Rectal smooth muscle tissue (tissue), 1 donor: ENCODE results near the gene FILIP1L.

Source experiments
- H3K27ac ChIP-seq: one replicate; pipeline ENCODE4 v1.7.0; 2013; ENCODE audit warnings: low read depth, low read length, inconsistent platforms
- H3K27me3 ChIP-seq: one replicate; pipeline ENCODE4 v1.7.0; 2013; ENCODE audit warnings: low read length; ENCODE audit not compliant: control insufficient read depth, insufficient read depth
- H3K36me3 ChIP-seq: one replicate; pipeline ENCODE4 v1.7.0; 2013; ENCODE audit warnings: low read length; ENCODE audit not compliant: control insufficient read depth, insufficient read depth
- H3K4me1 ChIP-seq: one replicate; pipeline ENCODE4 v1.7.0; 2013; ENCODE audit warnings: low read length; ENCODE audit not compliant: control insufficient read depth, insufficient read depth
- H3K4me3 ChIP-seq: one replicate; pipeline ENCODE4 v1.7.0; 2013; ENCODE audit warnings: low read length
- H3K9ac ChIP-seq: one replicate; pipeline ENCODE4 v1.7.0; 2013; ENCODE audit warnings: low read length

FILIP1L gene

DNA sequence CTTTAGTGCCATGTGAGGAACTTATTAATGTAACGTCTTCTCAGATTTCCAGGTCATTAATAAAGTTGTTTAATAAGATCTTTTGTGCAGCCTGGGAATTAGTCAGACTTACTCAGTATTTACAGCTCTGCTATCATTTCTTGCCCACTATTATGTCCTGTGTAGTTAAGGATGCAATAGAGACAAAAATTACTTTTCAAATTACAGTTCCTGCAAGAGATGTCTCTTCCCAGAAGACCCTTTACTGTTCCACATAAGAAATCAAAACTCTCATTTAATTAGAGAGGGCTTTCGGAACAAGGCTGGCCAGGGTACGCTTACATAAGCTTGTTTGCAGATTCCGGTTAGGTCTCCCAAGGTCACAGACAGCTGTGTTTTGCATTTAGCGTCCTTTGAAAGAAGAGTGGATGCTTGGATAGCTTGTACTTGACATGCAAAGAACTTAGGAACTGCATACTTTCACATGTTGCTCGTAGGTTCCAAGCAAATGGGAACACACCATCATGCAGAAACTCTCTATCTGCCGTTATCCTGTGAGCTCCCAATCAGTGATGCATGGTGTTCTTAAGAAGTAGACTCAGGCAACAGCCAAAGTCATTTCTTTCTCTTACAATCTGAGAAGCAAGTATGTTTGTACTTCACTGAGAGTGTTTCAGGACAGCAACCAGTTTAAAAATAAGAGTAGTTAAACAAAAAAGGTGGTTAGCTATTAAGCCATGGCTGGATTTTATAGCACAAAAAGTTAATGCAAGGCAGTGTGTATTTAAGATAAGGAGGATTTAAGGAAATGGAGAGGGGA lies 37.4 kb downstream of the FILIP1L start:
- Histone ChIP-seq H3K4me3 (no peak overlapping the region), H3K36me3 (no peaks in the 10 kb centered on the region), H3K27ac (peak overlapping the region; percentile 64), H3K4me1 (peaks cover 23% of the 10 kb centered on the region), H3K9ac (no peak overlapping the region), H3K27me3 (no peaks in the 10 kb centered on the region)

DNA sequence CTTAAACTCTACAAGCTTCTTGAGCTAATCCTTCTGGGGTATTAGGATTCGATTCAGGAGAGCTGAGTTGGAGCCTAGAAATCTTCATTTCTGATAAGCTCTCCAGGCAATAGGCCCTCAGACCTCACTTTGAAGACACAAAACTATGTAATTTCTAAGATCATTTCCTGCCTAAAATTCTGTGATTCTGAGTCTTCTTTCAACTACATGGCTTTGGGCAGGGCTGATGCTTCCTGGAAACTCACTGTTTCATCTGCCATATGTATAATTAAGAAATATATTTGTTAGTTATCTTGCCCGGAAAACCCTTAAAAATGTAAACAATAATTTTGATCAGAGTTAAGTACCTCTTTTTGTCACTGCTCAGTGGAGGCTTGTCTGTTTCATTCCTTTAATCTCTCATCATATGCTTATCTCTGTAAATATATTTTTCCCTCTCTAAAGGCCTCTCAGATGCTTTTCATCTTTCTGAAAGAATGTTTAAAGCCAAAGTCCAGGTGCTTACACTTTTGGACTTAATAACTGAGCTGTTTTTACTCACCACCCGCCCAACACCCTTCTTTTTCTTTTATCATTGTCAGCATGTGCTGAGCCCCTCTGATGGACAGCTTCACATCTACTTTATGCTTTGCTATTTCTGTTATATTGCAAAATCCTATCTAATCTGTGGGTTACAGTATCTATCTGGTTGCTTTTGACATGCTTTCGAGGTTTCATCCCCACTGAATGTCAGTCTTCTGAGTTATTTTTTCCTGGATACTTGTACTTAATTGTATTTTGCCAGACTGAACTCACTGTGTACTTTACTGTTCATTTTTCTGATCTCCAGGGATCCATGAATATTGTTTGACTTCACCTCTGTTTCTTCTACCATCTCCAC lies 38.2 kb downstream of the FILIP1L start:
- peak overlapping the region; percentile 64 for H3K27ac ChIP-seq
- peaks cover 23% of the 10 kb centered on the region for H3K4me1 ChIP-seq
- no peaks in the 10 kb centered on the region for H3K27me3 ChIP-seq
- H3K4me3 ChIP-seq = no peak overlapping the region
- H3K36me3 ChIP-seq = no peaks in the 10 kb centered on the region
- H3K9ac ChIP-seq = no peak overlapping the region

DNA sequence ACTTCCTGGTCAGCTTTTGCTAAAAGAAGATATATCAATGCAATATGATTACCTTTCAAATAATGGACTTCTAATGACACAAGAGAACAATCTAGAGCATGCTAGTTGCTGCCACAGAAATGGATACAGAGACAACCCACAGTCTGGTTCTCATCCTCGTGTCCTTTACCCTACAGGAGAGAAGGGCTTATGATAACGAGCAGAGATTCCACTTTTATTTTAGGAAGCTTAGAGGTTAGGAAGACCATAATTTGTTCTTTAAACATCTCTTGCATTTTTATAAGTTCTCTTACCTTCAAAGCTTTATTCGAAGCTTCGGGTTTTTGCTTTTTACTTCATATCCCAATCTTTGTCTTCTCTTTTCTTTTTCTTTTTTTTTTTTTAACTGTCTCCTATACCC lies 39.1 kb downstream of the FILIP1L start:
- H3K9ac ChIP-seq = no peak overlapping the region
- peaks cover 15% of the 10 kb centered on the region for H3K4me1 ChIP-seq
- H3K4me3 ChIP-seq = no peak overlapping the region
- no peaks in the 10 kb centered on the region for H3K27me3 ChIP-seq
- H3K36me3 ChIP-seq = no peaks in the 10 kb centered on the region
- H3K27ac ChIP-seq = peak overlapping the region; percentile 64

DNA sequence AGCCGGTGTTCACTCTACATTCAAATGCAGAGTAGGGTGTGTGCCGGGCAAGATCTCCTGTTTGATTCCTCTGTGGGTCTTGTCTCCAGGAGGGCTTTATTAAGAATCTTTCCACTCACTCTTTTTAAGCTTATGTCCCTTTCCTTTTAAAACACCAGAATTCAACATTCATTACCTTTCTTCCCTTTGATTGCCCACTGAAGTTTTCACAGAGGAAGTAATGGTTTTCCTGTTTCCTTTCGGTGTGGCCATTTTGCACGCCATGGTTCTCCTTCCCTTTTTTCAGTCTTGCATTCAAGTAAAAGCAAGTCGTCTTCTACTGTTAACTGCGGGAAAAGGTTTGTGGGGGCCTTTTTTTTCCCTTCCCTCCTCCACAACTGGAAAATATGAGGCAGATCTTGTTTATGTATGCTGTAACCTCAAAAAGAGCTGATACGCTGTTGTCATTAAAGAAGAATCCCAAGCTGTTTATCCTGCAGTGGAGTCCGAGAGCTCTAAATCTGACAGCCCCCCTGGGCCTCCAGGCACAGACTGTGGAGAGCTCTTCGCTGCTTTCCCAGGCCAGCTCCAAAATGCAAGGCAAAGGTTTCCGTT lies 40.5 kb downstream of the FILIP1L start:
- H3K4me1 ChIP-seq = peaks cover 17% of the 10 kb centered on the region
- no peaks in the 10 kb centered on the region for H3K36me3 ChIP-seq
- peak overlapping the region; percentile 24 for H3K4me3 ChIP-seq
- H3K9ac ChIP-seq = no peak overlapping the region
- H3K27me3 ChIP-seq = no peaks in the 10 kb centered on the region
- peak overlapping the region; percentile 87 for H3K27ac ChIP-seq

- Histone ChIP-seq H3K9ac (no peak overlapping the region), H3K27me3 (no peaks in the 10 kb centered on the region), H3K36me3 (no peaks in the 10 kb centered on the region), H3K27ac (peak overlapping the region; percentile 87), H3K4me1 (peaks cover 17% of the 10 kb centered on the region), H3K4me3 (no peak overlapping the region)
Observed at GRCh38 chr3:100073049-100073713, 41.1 kb downstream of the FILIP1L start.

- Histone ChIP-seq H3K27me3 (no peaks in the 10 kb centered on the region), H3K4me3 (no peak overlapping the region), H3K36me3 (no peaks in the 10 kb centered on the region), H3K9ac (no peak overlapping the region), H3K27ac (no peak overlapping the region), H3K4me1 (peaks cover 15% of the 10 kb centered on the region)
Observed at GRCh38 chr3:100072326-100073048, 41.8 kb downstream of the FILIP1L start.

- no peak overlapping the region for H3K9ac ChIP-seq
- no peaks in the 10 kb centered on the region for H3K36me3 ChIP-seq
- H3K4me3 ChIP-seq = no peak overlapping the region
- H3K27me3 ChIP-seq = no peaks in the 10 kb centered on the region
- peak overlapping the region; percentile 25 for H3K27ac ChIP-seq
- H3K4me1 ChIP-seq = peaks cover 8% of the 10 kb centered on the region
Observed at GRCh38 chr3:100069472-100069871, 44.8 kb downstream of the FILIP1L start.

- H3K4me3 ChIP-seq = no peak overlapping the region
- H3K27ac ChIP-seq = peak overlapping the region; percentile 25
- no peak overlapping the region for H3K9ac ChIP-seq
- H3K4me1 ChIP-seq = peaks cover 4% of the 10 kb centered on the region
- H3K36me3 ChIP-seq = no peaks in the 10 kb centered on the region
- no peaks in the 10 kb centered on the region for H3K27me3 ChIP-seq
Observed at GRCh38 chr3:100068826-100069225, 45.5 kb downstream of the FILIP1L start.

DNA sequence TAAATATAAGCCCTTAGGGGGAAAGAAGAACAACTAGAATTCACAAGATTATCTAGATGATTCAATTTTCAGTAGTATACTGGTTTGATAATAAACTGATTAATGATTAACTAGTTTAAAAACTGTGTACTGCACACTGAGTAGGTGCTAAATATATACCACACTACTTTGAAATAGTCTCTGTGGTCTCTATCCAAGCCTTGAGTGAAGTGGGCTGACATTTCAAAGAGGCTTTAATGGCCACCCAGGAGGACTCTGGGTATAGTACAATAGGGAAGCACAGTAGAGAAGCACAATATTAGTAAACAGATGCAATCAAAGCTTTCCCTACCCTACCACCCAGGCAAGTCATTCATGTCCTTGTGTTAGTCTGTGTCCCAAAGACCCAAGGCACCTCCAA lies 46.7 kb downstream of the FILIP1L start:
- Histone ChIP-seq H3K36me3 (no peaks in the 10 kb centered on the region), H3K4me1 (peaks cover 2% of the 10 kb centered on the region), H3K27me3 (no peaks in the 10 kb centered on the region), H3K27ac (no peak overlapping the region), H3K4me3 (no peak overlapping the region), H3K9ac (no peak overlapping the region)

GRCh38 chr3:100063929-100064461 lies 50.3 kb downstream of the FILIP1L start:
- Histone ChIP-seq H3K27me3 (no peaks in the 10 kb centered on the region), H3K9ac (no peak overlapping the region), H3K4me1 (peaks cover 2% of the 10 kb centered on the region), H3K36me3 (no peaks in the 10 kb centered on the region), H3K4me3 (no peak overlapping the region), H3K27ac (peak overlapping the region; percentile 21)

- Histone ChIP-seq H3K9ac (no peak overlapping the region), H3K36me3 (no peaks in the 10 kb centered on the region), H3K4me1 (no peaks in the 10 kb centered on the region), H3K27me3 (no peaks in the 10 kb centered on the region), H3K4me3 (no peak overlapping the region), H3K27ac (no peak overlapping the region)
Observed at GRCh38 chr3:100062665-100063064, 51.6 kb downstream of the FILIP1L start.
